GM18505 (cell line): ENCODE measurements around the gene UTP25.

Experiments
- ATAC-seq: cut with Tn5 transposase; IDR thresholded peaks from one replicate; pipeline ENCODE4 v1.9.1; 2021; ENCODE audit not compliant: unreplicated experiment
- POLR2A ChIP-seq: IDR thresholded peaks from 4 replicates; pipeline ENCODE4 v1.6.1; 2011; ENCODE audit warnings: borderline replicate concordance; ENCODE audit not compliant: insufficient read depth, insufficient read length; ENCODE audit errors: extremely low read depth

Gene UTP25

GRCh38 chr1:209860293-209860881 lies 32.6 kb downstream of the UTP25 start:
- TF ChIP-seq POLR2A, result no peak
- peak; percentile 89 for ATAC-seq

- no peak for TF ChIP-seq POLR2A
- no peak for ATAC-seq
Measured at GRCh38 chr1:209861242-209861641, 33.5 kb downstream of the UTP25 start.

- no peak for ATAC-seq
- TF ChIP-seq POLR2A, result no peak
Measured at GRCh38 chr1:209862391-209863356, 34.9 kb downstream of the UTP25 start.

- ATAC-seq, result no peak
- TF ChIP-seq POLR2A, result no peak
Measured at GRCh38 chr1:209863766-209864485, 36.2 kb downstream of the UTP25 start.

GRCh38 chr1:209866201-209866600 lies 38.4 kb downstream of the UTP25 start:
- no peak for ATAC-seq
- TF ChIP-seq POLR2A, result no peak

- no peak for TF ChIP-seq POLR2A
- no peak for ATAC-seq
Measured at GRCh38 chr1:209869291-209870149, 41.7 kb downstream of the UTP25 start.

GRCh38 chr1:209870151-209870831 lies 42.5 kb downstream of the UTP25 start:
- TF ChIP-seq POLR2A, result no peak
- ATAC-seq, result no peak

- TF ChIP-seq POLR2A, result no peak
- ATAC-seq, result no peak
Measured at GRCh38 chr1:209871006-209871405, 43.2 kb downstream of the UTP25 start.

GRCh38 chr1:209871430-209871829 lies 43.7 kb downstream of the UTP25 start:
- ATAC-seq, result no peak
- no peak for TF ChIP-seq POLR2A

- TF ChIP-seq POLR2A, result no peak
Measured at GRCh38 chr1:209873067-209873799, 45.5 kb downstream of the UTP25 start.

GRCh38 chr1:209875515-209875914 lies 47.7 kb downstream of the UTP25 start:
- ATAC-seq, result no peak
- no peak for TF ChIP-seq POLR2A

More at GRCh38 chr1:209873067-209873799, 45.5 kb downstream of the UTP25 start:
- no peak for ATAC-seq
